GM12878 (cell line): Measurements from ENCODE around the gene NAA35. TPM values are rescaled to one million over a fixed set of nuclear protein-coding genes. Genes with fewer than 3 reads are reported as not detected.

ENCODE experiments used
- ATAC-seq: fragments of 200-7000 bp; cut with Tn5 transposase; 3 replicates; pipeline ENCODE4 v1.9.1; 2020; ENCODE audit warnings: mild to moderate bottlenecking, moderate library complexity
- BruUV-seq: library from RNA; stranded (reverse); fragments of 400-500 nt; replicated peaks from 2 replicates; lab custom pipeline; 2021; lab: Mats Ljungman, UMichigan
- CTCF ChIA-PET: fragments of 300-600 bp; sonication (Branson Sonifier 250); formaldehyde crosslinking; extraction: SDS; loops from one replicate; lab custom pipeline; 2021; ENCODE audit warnings: inconsistent platforms; lab: Yijun Ruan, JAX
- POLR2A ChIA-PET: fragments of 350-600 bp; formaldehyde crosslinking; extraction: SDS; loops from one replicate; lab custom pipeline; 2021; ENCODE audit warnings: inconsistent platforms; lab: Charles Lee
- RAD21 ChIA-PET: fragments of 300-600 bp; sonication (Branson Sonifier 250); formaldehyde crosslinking; loops from one replicate; lab custom pipeline; 2023; ENCODE audit warnings: antibody characterized with exemption; ENCODE audit not compliant: unreplicated experiment; lab: Charles Lee
- SMC1A ChIA-PET: fragments of 300-600 bp; sonication (Branson Sonifier 250); formaldehyde crosslinking; loops from one replicate; lab custom pipeline; 2023; ENCODE audit not compliant: unreplicated experiment, uncharacterized antibody; lab: Charles Lee
- DNase-seq: peaks from one replicate; pipeline ENCODE4 v3.0.0-alpha.2; 2011; ENCODE audit warnings: low read depth, low spot score
- FAIRE-seq: peaks from 3 replicates; lab custom pipeline; 2011; peaks lifted over from hg19 to GRCh38; lab: Jason Lieb, UNC
- H2AFZ ChIP-seq: 2 replicates; pipeline ENCODE4 v1.6.0; 2011; ENCODE audit warnings: low read depth, low read length, control low read depth; ENCODE audit not compliant: control insufficient read depth
- H3K27ac ChIP-seq: 2 replicates; pipeline ENCODE4 v1.5.1; 2011; ENCODE audit warnings: control low read depth; ENCODE audit not compliant: control insufficient read depth, insufficient read depth
- H3K27me3 ChIP-seq, 2 experiments: replicated peaks in 1 of 2; 2 replicates each; pipeline versions ENCODE4 v1.6.0 to v1.6.1; 2011; ENCODE audit warnings: low read length in 1 of 2; ENCODE audit not compliant: control insufficient read depth in 2 of 2, insufficient read depth in 2 of 2
- H3K36me3 ChIP-seq, 2 experiments: 2 replicates each; pipeline ENCODE4 v1.5.1; 2011; ENCODE audit warnings: low read length in 1 of 2; ENCODE audit not compliant: control insufficient read depth in 2 of 2, insufficient read depth in 2 of 2
- H3K4me1 ChIP-seq: 2 replicates; pipeline ENCODE4 v1.6.1; 2011; ENCODE audit warnings: mild to moderate bottlenecking, low read length, moderate library complexity, mixed read lengths; ENCODE audit not compliant: control insufficient read depth, insufficient read depth
- H3K4me2 ChIP-seq: 2 replicates; pipeline ENCODE4 v1.6.0; 2011; ENCODE audit warnings: control low read depth; ENCODE audit not compliant: control insufficient read depth, insufficient read depth
- H3K4me3 ChIP-seq: fragments of 200-600 bp; sonication (generic); 2 replicates; pipeline ENCODE4 v1.5.1; 2016
- H3K79me2 ChIP-seq: 2 replicates; pipeline ENCODE4 v1.6.0; 2011; ENCODE audit warnings: low read length; ENCODE audit not compliant: control insufficient read depth, insufficient read depth
- H3K9ac ChIP-seq: 2 replicates; pipeline ENCODE4 v1.8.0; 2011; ENCODE audit warnings: low read length, control low read depth, mixed read lengths; ENCODE audit not compliant: control insufficient read depth, insufficient read depth
- H3K9me3 ChIP-seq: replicated peaks from 3 replicates; pipeline ENCODE4 v1.5.1; 2011; ENCODE audit warnings: mild to moderate bottlenecking, low read length; ENCODE audit not compliant: control insufficient read depth, insufficient read depth
- H4K20me1 ChIP-seq: 2 replicates; pipeline ENCODE4 v1.6.0; 2011; ENCODE audit not compliant: control insufficient read depth, insufficient read depth
- ASH2L ChIP-seq: fragments of 300-600, 200-600 bp; sonication (generic); IDR thresholded peaks from 2 replicates; pipeline ENCODE4 v1.6.1; 2017; ENCODE audit warnings: low read depth, mild to moderate bottlenecking, borderline replicate concordance
- CUX1 ChIP-seq: IDR thresholded peaks from 2 replicates; pipeline ENCODE4 v1.6.1; 2012; ENCODE audit warnings: improper control_type of control experiment, low read depth, low read length; ENCODE audit not compliant: insufficient replicate concordance
- EED ChIP-seq: sonication (generic); IDR thresholded peaks from 2 replicates; pipeline ENCODE4 v1.6.1; 2016; ENCODE audit warnings: antibody characterized with exemption, low read depth
- KDM1A ChIP-seq: fragments of 200-600 bp; sonication (generic); IDR thresholded peaks from 2 replicates; pipeline ENCODE4 v1.6.1; 2016; ENCODE audit warnings: borderline replicate concordance
- NFYA ChIP-seq: IDR thresholded peaks from 2 replicates; pipeline ENCODE4 v1.6.1; 2011; ENCODE audit warnings: low read depth, mild to moderate bottlenecking, low read length, improper control_type of control experiment, borderline replicate concordance
- RAD51 ChIP-seq: fragments of 450-650 bp; IDR thresholded peaks from 2 replicates; pipeline ENCODE4 v1.6.1; 2016; ENCODE audit warnings: moderate library complexity, mild to moderate bottlenecking, inconsistent platforms
- SIN3A ChIP-seq: IDR thresholded peaks from 2 replicates; pipeline ENCODE4 v1.6.1; 2012; ENCODE audit warnings: low read depth, low read length, improper control_type of control experiment
- STAT3 ChIP-seq: IDR thresholded peaks from 2 replicates; pipeline ENCODE4 v1.6.1; 2011; ENCODE audit warnings: low read depth, low read length, improper control_type of control experiment
- USF2 ChIP-seq: IDR thresholded peaks from 2 replicates; pipeline ENCODE4 v1.6.1; 2011; ENCODE audit warnings: low read depth, low read length, improper control_type of control experiment, borderline replicate concordance
- ZNF217 ChIP-seq: fragments of 450-650 bp; IDR thresholded peaks from 2 replicates; pipeline ENCODE4 v1.6.1; 2017; ENCODE audit warnings: antibody characterized with exemption, mild to moderate bottlenecking
- WGBS: methylation state at CpG from one replicate; pipeline ENCODE4 v1.1.6; 2016; ENCODE audit warnings: low lambda C conversion rate; ENCODE audit not compliant: insufficient replicate concordance, insufficient coverage; ENCODE audit errors: missing lambda C conversion rate; 5-methylcytosine and 5-hydroxymethylcytosine counted together
- in situ Hi-C: fragments of 300-500 bp; cut with MboI; formaldehyde crosslinking; loops from 9 replicates; pipeline ENCODE4 v1.14.3; 2018; ENCODE audit warnings: mixed read lengths
- intact Hi-C: fragments of 100-400 bp; cut with micrococcal nuclease; formaldehyde crosslinking; loops from one replicate; pipeline ENCODE4 v1.14.2; 2022; ENCODE audit not compliant: unreplicated experiment
- polyA plus RNA-seq, 11 experiments: library from polyadenylated mRNA; depleted of rRNA in 4 of 11; unstranded in 6 of 11; stranded (reverse) in 5 of 11; fragments of >200 nt; fragmentation: Nextera tagmentation in 4 of 11; fragmentation: Illumina TruSeq in 1 of 11; extraction: Ambion mirVana in 4 of 11; extraction: Trizol in 1 of 11; gene quantifications; 1 replicate in 1 of 11; 2 replicates in 10 of 11; pipeline versions ENCODE4 v1.2.1 to v1.2.3, GENCODE V29; 2011 to 2016; ENCODE audit warnings: inconsistent platforms in 2 of 11, missing spikeins in 2 of 11, low read depth in 1 of 11
- total RNA-seq, 4 experiments: library from RNA; depleted of rRNA in 3 of 4; stranded (reverse); fragments of >200 nt in 3 of 4; fragmentation: Illumina TruSeq in 1 of 4; extraction: Trizol in 1 of 4; gene quantifications; 2 replicates each; pipeline versions ENCODE4 v1.2.1 to v1.2.3, GENCODE V29; 2013 to 2021
- TF ChIP-seq, protein P1 (sequence below): fragments of 450-650 bp; IDR thresholded peaks from 2 replicates; pipeline ENCODE4 v1.6.1; 2014; ENCODE audit warnings: mild to moderate bottlenecking

NAA35 gene
- total and polyA plus RNA-seq, 10 of the 15 experiments (the other 5 are each of a cell fraction or from before 2014, with no cell fraction given) = 15.5 to 38.0 (median 26.9) TPM

- ChIA-PET CTCF (no interaction called here), RAD21 (interaction anchor here (0.7 kb wide), 1 partner anchor 331 kb away, joined by 3 read pairs; no protein-coding TSS in a partner anchor), SMC1A (no interaction called here), POLR2A (no interaction called here)
- H3K27me3 ChIP-seq = no peaks in the 10 kb centered on the region
- in situ Hi-C loops = no loop called here
- no peaks in the 10 kb centered on the region for H3K79me2 ChIP-seq
- TF ChIP-seq, protein P1, sequence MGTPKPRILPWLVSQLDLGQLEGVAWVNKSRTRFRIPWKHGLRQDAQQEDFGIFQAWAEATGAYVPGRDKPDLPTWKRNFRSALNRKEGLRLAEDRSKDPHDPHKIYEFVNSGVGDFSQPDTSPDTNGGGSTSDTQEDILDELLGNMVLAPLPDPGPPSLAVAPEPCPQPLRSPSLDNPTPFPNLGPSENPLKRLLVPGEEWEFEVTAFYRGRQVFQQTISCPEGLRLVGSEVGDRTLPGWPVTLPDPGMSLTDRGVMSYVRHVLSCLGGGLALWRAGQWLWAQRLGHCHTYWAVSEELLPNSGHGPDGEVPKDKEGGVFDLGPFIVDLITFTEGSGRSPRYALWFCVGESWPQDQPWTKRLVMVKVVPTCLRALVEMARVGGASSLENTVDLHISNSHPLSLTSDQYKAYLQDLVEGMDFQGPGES = no peak
- TF ChIP-seq ASH2L (no peak), USF2 (no peak), EED (no peak), RAD51 (no peak)
- no peak overlapping the region for H2AFZ ChIP-seq
- intact Hi-C loops = no loop called here
- no peaks in the 10 kb centered on the region for H4K20me1 ChIP-seq
- no peak for FAIRE-seq
- 19% methylated on average over 3 of the region's 3 CpGs for WGBS
- BruUV-seq = no TSS peak
- no peak overlapping the region for H3K27ac ChIP-seq
- no peak overlapping the region for H3K4me3 ChIP-seq
- no peaks in the 10 kb centered on the region for H3K36me3 ChIP-seq
- no peak overlapping the region for H3K9ac ChIP-seq
- no peak for DNase-seq
- H3K4me1 ChIP-seq = no peaks in the 10 kb centered on the region
- ATAC-seq = no peak
- no peak overlapping the region for H3K4me2 ChIP-seq
- H3K9me3 ChIP-seq = no peaks in the 10 kb centered on the region; the same call in 2 of the 3 replicates
These were observed 113.7 kb downstream of the NAA35 start for GRCh38 chr9:86054695-86055094.

GRCh38 chr9:86057491-86057890 is 116.5 kb downstream of the NAA35 start:
- DNase-seq (no peak), ATAC-seq (no peak), FAIRE-seq (no peak)
- no peak overlapping the region for H3K9ac ChIP-seq
- ChIA-PET CTCF (interaction anchor here (0.7 to 0.9 kb wide), 2 partner anchors 146 to 399 kb away, joined by 3 to 4 read pairs; no protein-coding TSS in a partner anchor), RAD21 (no interaction called here), POLR2A (interaction anchor here (0.5 kb wide), 1 partner anchor 168 kb away, joined by 5 read pairs; no protein-coding TSS in a partner anchor), SMC1A (interaction anchor here (1.1 kb wide), 1 partner anchor 28 kb away, joined by 3 read pairs; no protein-coding TSS in a partner anchor)
- in situ Hi-C loops (no loop called here), intact Hi-C loops (no loop called here)
- BruUV-seq = no TSS peak
- H3K27me3 ChIP-seq = no peaks in the 10 kb centered on the region
- no peaks in the 10 kb centered on the region; the same call in 2 of the 3 replicates for H3K9me3 ChIP-seq
- H3K4me3 ChIP-seq = no peak overlapping the region
- no peak overlapping the region for H2AFZ ChIP-seq
- H3K4me1 ChIP-seq = no peaks in the 10 kb centered on the region
- H3K27ac ChIP-seq = no peak overlapping the region
- H3K4me2 ChIP-seq = no peak overlapping the region
- no peaks in the 10 kb centered on the region for H3K79me2 ChIP-seq
- no peaks in the 10 kb centered on the region for H3K36me3 ChIP-seq
- H4K20me1 ChIP-seq = no peaks in the 10 kb centered on the region
- WGBS = 61% methylated on average over 13 of the region's 13 CpGs
- TF ChIP-seq SIN3A = no peak
- no peak for TF ChIP-seq STAT3
- no peak for TF ChIP-seq KDM1A
- TF ChIP-seq NFYA = no peak
- no peak for TF ChIP-seq CUX1
- TF ChIP-seq ZNF217 = no peak
